GM21423 (cell line): ENCODE results near the gene TBC1D17.
"Not testable (repeated sequence)": the region's sequence is repeated elsewhere in the genome, so short reads cannot be mapped to it uniquely, and the experiment has no call there.

Source experiments
- ATAC-seq: cut with Tn5 transposase; IDR thresholded peaks from one replicate; pipeline ENCODE4 v1.9.1; 2021; ENCODE audit warnings: mild to moderate bottlenecking, moderate library complexity; ENCODE audit not compliant: unreplicated experiment

Gene TBC1D17

GRCh38 chr19:49916839-49917733 is 39.6 kb downstream of the TBC1D17 start:
- ATAC-seq, result no peak

DNA sequence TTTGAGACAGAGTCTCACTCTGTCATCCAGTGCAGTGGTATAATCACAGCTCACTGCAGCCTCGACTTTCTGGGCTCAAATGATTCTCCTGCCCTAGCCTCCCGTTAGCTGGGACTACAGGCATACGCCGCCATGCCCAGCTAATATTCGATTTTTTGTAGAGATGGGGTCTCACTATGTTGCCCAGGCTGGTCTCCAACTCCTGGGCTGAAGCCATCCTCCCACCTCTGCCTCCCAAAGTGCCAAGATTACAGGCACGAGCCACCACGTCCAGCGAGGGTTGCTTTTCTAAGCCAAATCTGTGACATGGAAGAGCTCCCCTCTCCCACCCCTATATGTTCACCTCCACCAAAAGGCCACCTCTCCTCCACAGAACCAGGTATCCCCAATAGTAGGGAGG is 40.6 kb downstream of the TBC1D17 start:
- no peak for ATAC-seq

GRCh38 chr19:49920624-49921363 is 43.3 kb downstream of the TBC1D17 start:
- no peak for ATAC-seq

DNA sequence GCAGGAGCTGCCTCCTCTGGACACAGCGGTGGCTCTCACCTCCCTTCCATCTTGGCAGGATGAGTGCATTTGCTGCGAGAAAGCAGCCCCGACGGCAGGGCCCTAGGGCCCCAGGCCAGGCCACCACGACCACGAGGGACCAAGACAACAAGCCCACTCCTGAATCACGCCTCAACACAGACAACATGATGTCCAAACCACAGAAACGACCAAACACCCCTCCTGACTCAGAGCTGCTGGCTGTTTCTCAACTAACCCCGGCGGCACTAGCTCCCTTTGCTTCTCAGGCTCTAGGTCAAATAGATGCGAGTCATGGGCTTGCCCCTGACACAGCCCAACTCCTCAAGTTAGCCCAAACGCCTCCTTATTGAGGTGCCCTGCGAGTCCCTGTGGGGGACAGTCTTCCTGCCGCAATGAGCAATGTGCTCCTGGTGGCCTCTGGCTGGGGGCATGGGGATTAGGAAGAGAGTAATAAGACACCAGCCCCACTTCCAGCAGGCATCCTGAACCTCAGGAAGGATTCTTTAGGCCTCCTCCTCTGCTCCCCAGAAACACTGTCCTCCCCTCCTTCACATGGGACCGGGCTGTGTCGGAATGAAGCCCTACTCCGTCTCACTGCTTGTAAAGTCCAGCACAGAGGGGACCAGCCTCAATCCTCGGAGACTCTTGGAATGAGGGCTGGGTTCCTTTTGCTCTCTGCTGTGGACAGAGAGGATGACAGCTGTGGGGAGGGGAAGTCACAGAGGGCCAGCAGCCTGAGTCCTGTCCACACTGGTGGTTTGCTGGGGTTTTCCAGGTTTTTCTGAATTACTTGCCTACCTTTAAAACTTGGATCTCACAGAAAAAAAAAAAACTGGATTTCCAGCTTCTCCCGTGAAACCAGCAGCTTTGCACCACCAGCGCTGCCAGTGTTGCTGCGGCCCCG is 44.6 kb downstream of the TBC1D17 start:
- no peak for ATAC-seq

- no peak for ATAC-seq
These were observed 45.8 kb downstream of the TBC1D17 start for GRCh38 chr19:49923055-49924003.

GRCh38 chr19:49924004-49924880 is 46.7 kb downstream of the TBC1D17 start:
- no peak for ATAC-seq

DNA sequence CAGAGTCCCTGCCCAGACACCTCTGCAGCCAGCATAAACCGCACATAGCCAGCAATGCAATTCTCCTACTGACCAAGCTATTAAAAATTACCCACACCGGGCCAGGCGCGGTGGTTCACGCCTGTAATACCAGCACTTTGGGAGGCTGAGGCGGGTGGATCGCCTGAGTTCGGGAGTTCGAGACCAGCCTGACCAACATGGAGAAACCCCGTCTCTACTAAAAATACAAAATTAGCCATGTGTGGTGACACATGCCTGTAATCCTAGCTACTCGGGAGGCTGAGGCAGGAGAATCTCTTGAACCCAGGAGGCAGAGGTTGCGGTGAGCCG is 47.3 kb downstream of the TBC1D17 start:
- not testable (repeated sequence) for ATAC-seq

- no peak for ATAC-seq
These were observed 48.0 kb downstream of the TBC1D17 start for GRCh38 chr19:49925486-49925885.

DNA sequence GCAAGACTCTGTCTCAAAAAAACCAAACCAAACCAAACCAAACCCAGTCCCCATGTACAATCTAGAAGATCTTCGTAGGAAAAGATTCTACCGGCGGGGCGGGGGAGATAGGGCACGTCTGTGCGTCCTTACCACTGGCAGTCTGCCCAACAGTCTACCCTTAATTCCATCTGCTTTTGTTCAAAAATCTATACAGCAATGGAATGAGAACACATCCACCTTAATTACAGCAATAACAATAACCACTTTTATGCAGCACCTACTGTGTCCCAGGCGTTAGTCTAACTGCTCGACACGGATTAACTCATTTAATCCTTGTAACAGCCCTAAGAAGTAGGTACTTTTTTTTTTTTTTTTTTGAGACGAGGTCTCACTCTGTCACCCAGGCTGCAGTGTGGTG is 49.0 kb downstream of the TBC1D17 start:
- ATAC-seq, result no peak

GRCh38 chr19:49927526-49928264 is 50.2 kb downstream of the TBC1D17 start:
- ATAC-seq, result no peak

DNA sequence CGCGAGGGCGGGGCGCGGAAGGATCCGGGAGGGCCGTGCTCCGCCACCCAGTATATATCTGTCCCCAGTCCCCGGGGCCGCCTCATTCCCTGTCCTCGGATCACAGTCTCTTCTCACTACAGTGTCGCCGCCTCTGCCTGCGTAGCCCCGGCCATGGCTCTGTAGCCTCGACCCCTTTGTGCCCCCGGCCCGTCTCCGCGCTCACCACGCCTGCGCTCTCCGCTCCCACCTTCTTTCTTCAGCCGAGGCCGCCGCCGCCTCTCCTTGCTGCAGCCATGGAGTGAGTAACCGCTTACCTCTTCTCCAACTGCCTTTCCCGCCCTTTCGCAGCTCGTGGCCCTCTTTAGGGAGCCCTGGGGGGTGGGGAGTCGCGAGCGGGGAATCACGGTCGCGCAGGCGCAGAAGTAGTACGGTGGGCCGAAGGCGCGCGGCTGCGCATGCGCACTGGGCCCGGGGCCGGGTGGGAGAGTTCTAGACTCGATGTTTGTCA is 51.7 kb downstream of the TBC1D17 start, which contains the start of the genes ATF5 and NUP62:
Gene ATF5 (plus strand): TSS at position 85 of the 490 bp plus-strand sequence. CDS start 1,646 bp downstream, outside the sequence.
Gene NUP62 (minus strand): TSS at position 384 of the 490 bp plus-strand sequence. CDS start 19,697 bp downstream, outside the sequence.
- peak; percentile 44 for ATAC-seq

DNA sequence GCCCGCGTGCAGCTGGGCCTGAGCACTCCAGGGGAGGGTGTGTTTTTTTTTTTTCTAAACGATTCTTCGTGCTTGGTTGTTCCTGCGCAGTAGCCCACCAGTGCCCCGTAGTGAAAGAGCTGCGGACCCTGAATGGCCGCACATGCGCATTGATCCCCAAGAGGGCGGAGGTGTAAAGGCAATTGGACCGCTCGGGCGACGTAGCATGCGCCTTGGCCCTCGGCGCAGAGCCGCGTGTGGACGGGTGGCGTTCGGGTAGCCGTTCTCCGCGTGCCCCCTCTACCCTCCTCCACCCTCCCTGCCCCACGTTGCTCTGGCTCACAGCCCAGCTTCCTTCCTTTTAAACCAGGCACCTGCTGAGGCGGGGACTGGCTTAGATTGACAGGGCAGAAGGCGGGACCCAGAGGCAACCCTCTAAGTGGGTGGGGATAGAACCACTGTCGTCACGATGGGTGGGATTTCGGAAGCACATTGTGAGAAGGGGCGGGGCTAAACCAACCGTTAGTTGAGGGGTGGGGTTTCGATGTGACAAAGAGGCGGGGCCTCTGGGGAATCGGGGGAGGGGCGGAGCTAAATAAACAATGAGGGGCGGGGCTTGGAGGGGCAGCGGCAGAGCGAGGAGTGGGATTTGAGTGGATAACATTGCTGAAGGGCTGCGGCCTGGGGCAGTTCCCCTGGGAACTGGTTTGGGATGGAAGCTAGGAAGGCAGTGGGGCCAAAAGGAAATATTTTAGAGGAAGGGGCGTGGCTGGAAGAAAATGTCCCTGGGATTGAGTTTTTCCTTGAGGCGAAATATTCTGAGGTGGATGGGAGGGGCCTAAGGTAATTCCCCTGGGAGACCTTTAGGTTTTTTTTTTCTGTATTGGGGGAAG is 52.3 kb downstream of the TBC1D17 start:
- peak; percentile 74 for ATAC-seq

DNA sequence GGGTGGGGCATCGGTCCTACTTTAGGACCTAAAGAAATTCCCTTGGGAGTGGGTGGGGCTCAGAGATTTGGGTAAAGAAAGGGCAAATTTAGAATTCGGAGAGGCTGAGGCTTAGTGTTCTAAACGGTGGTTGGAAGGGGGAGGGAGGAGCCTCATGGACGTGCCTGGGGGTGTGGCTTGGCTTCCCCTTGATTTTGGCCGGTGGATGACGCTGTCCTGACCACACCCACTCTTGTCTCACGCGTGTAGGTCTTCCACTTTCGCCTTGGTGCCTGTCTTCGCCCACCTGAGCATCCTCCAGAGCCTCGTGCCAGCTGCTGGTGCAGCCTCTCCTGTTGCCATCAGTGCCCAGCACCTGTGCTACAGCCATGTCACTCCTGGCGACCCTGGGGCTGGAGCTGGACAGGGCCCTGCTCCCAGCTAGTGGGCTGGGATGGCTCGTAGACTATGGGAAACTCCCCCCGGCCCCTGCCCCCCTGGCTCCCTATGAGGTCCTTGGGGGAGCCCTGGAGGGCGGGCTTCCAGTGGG is 53.0 kb downstream of the TBC1D17 start:
- ATAC-seq, result no peak

- ATAC-seq, result no peak
These were observed 54.0 kb downstream of the TBC1D17 start for GRCh38 chr19:49931293-49932040.

DNA sequence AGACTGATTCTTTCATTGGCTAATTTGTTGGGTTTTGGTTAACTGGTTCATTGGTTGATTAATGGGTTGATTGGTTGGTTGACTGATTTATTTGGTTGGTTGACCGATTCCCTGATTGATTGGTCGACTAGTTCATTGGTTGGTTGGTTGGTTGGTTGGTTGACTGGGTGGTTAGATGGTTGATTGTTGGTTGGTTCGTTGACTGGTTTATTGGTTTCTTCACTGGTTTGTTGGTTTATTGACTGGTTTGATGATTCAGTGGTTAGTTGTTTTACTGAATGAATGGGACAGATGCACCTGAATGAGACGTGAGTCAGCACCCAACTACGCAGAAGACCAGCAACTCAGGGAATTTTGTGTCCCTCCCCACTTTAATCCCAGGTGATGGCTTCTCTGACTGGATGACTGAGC is 54.5 kb downstream of the TBC1D17 start:
- no peak for ATAC-seq

DNA sequence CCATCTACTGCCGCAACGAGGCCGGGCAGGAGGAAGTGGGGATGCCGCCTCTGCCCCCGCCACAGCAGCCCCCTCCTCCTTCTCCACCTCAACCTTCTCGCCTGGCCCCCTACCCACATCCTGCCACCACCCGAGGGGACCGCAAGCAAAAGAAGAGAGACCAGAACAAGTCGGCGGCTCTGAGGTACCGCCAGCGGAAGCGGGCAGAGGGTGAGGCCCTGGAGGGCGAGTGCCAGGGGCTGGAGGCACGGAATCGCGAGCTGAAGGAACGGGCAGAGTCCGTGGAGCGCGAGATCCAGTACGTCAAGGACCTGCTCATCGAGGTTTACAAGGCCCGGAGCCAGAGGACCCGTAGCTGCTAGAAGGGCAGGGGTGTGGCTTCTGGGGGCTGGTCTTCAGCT is 55.2 kb downstream of the TBC1D17 start:
- no peak for ATAC-seq
